Keratinocyte (primary cell): Measurements from ENCODE around the gene ZMIZ1.

Source experiments
- CTCF ChIP-seq, 3 experiments: IDR thresholded peaks in 1 of 3; conservative IDR thresholded peaks in 1 of 3; optimal IDR thresholded peaks in 1 of 3; 2 replicates in 2 of 3; 3 replicates in 1 of 3; pipeline versions ENCODE3 to v1.5.1; 2011; ENCODE audit warnings: low read length in 3 of 3, mild to moderate bottlenecking in 3 of 3, moderate library complexity in 2 of 3, control low read depth in 1 of 3, inconsistent platforms in 1 of 3; ENCODE audit not compliant: insufficient read depth in 2 of 3; ENCODE audit errors: extremely low read depth in 1 of 3
- EZH2 ChIP-seq: IDR thresholded peaks from one replicate; pipeline ENCODE4 v1.6.1; 2012; ENCODE audit warnings: inconsistent platforms, mild to moderate bottlenecking, low read length, moderate library complexity

- no peak for TF ChIP-seq CTCF (optimal IDR thresholded peaks at IDR 0.05 in 1 of 3, IDR thresholded peaks at IDR 0.05 in 1 of 3, conservative IDR thresholded peaks at IDR 0.05 in 1 of 3; ENCODE audit: extremely low read depth in 1 of 3, insufficient read depth in 2 of 3, low read length in 3 of 3)
- no peak for TF ChIP-seq EZH2
These were observed 20.9 kb downstream of the ZMIZ1 start for GRCh38 chr10:79089632-79090031.
